ENCODE results near the gene MLPH. TPM values are rescaled to one million over a fixed set of nuclear protein-coding genes. Genes with fewer than 3 reads are reported as not detected.

MLPH gene
- total and polyA plus RNA-seq, 10 donors: 0.09 to 1.4 (median 0.35) TPM; not detected in 3

GRCh38 chr2:237563816-237564215 is 76.8 kb downstream of the MLPH start:
- H3K4me1 ChIP-seq: no peaks in the 10 kb centered on the region
- peak; percentile 61 for DNase-seq
- no peak overlapping the region for H3K4me3 ChIP-seq
- no peak for TF ChIP-seq POLR2A (IDR thresholded peaks at IDR 0.05)
- H3K36me3 ChIP-seq: no peaks in the 10 kb centered on the region
- peaks cover 0 to 62% (median 16%) of the 10 kb centered on the region in 7 donors for H3K27me3 ChIP-seq (replicated peaks in 1 of 7)
- no peaks in the 10 kb centered on the region for H3K9me3 ChIP-seq
- H3K27ac ChIP-seq: no peak overlapping the region
- 28 to 38% (median 36%) methylated on average over 13 to 14 of the region's 14 CpGs for WGBS, 5 donors
- intact Hi-C loops (cut with DNase I; ENCODE audit: low total_unique reads): no loop called here

DNA sequence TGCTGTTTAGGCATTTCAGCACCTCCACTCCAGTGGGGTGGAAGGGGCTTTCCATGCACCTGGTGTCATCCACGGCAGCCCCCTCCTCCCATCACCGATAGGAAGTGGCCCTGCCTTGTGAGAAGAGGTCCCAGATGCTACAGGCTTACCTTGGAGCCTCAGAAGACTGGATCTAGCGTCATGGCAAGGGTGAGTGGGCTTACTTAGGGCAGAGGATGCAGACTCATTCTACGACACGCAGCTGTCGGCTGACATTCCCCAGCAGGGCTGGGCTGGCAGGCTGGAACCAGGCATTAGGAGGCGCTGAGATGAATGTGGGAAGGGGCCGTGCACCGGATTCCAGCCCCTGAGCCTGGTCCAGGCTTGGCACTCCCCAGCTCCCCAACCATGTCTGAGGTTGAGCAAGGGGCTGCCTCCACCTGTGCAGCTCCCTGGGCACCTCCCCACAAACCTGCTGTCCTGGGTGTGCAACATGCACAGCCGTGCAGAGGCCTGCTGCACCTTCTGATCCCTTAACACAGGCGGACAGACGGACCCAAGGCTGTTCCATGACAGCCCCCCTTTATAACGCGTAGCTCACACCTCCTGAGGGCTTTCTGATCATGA is 77.6 kb downstream of the MLPH start:
- TF ChIP-seq, protein P1, sequence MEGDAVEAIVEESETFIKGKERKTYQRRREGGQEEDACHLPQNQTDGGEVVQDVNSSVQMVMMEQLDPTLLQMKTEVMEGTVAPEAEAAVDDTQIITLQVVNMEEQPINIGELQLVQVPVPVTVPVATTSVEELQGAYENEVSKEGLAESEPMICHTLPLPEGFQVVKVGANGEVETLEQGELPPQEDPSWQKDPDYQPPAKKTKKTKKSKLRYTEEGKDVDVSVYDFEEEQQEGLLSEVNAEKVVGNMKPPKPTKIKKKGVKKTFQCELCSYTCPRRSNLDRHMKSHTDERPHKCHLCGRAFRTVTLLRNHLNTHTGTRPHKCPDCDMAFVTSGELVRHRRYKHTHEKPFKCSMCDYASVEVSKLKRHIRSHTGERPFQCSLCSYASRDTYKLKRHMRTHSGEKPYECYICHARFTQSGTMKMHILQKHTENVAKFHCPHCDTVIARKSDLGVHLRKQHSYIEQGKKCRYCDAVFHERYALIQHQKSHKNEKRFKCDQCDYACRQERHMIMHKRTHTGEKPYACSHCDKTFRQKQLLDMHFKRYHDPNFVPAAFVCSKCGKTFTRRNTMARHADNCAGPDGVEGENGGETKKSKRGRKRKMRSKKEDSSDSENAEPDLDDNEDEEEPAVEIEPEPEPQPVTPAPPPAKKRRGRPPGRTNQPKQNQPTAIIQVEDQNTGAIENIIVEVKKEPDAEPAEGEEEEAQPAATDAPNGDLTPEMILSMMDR (IDR thresholded peaks at IDR 0.05 in 8 of 11, conservative IDR thresholded peaks at IDR 0.05 in 3 of 11): no peak
- no peak for TF ChIP-seq POLR2AphosphoS5 (IDR thresholded peaks at IDR 0.05)
- intact Hi-C loops (cut with DNase I; ENCODE audit: low total_unique reads): no loop called here
- no peaks in the 10 kb centered on the region for H3K4me1 ChIP-seq
- no peaks in the 10 kb centered on the region for H3K36me3 ChIP-seq
- no peaks in the 10 kb centered on the region for H3K9me3 ChIP-seq
- peaks cover 0 to 57% (median 16%) of the 10 kb centered on the region in 7 donors for H3K27me3 ChIP-seq (replicated peaks in 1 of 7)
- whole genome bisulfite sequencing, 5 donors: 79 to 88% (median 85%) methylated on average over 11 to 14 of the region's 14 CpGs
- H3K27ac ChIP-seq: no peak overlapping the region
- DNase-seq: peak; percentile 43
- H3K4me3 ChIP-seq: no peak overlapping the region

DNA sequence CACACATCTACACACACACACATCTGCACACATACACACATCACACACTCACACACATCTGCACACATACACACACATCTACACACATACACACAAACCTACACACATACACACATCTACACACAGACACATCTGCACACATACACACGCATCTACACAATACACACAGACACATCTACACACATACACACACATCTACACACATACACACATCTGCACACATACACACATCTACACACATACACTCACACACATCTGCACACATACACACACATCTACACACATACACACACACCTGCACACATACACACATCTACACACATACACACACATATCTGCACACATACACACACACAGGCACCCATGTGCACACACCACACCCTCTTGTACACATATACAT is 78.9 kb downstream of the MLPH start:
- 91 to 97% (median 92%) methylated on average over 1 of the region's 1 CpG for WGBS, 5 donors
- Histone ChIP-seq H3K27ac (no peak overlapping the region), H3K9me3 (no peaks in the 10 kb centered on the region), H3K36me3 (no peaks in the 10 kb centered on the region), H3K4me3 (no peak overlapping the region), H3K4me1 (no peaks in the 10 kb centered on the region), H3K27me3 (replicated peaks in 1 of 7) (peaks cover 0 to 51% (median 16%) of the 10 kb centered on the region in 7 donors)
- DNase-seq: no peak
- intact Hi-C loops (cut with DNase I; ENCODE audit: low total_unique reads): no loop called here
- TF ChIP-seq, protein P1 (IDR thresholded peaks at IDR 0.05 in 8 of 11, conservative IDR thresholded peaks at IDR 0.05 in 3 of 11): no peak
- TF ChIP-seq POLR2A (IDR thresholded peaks at IDR 0.05): no peak
- no peak for TF ChIP-seq POLR2AphosphoS5 (IDR thresholded peaks at IDR 0.05)

DNA sequence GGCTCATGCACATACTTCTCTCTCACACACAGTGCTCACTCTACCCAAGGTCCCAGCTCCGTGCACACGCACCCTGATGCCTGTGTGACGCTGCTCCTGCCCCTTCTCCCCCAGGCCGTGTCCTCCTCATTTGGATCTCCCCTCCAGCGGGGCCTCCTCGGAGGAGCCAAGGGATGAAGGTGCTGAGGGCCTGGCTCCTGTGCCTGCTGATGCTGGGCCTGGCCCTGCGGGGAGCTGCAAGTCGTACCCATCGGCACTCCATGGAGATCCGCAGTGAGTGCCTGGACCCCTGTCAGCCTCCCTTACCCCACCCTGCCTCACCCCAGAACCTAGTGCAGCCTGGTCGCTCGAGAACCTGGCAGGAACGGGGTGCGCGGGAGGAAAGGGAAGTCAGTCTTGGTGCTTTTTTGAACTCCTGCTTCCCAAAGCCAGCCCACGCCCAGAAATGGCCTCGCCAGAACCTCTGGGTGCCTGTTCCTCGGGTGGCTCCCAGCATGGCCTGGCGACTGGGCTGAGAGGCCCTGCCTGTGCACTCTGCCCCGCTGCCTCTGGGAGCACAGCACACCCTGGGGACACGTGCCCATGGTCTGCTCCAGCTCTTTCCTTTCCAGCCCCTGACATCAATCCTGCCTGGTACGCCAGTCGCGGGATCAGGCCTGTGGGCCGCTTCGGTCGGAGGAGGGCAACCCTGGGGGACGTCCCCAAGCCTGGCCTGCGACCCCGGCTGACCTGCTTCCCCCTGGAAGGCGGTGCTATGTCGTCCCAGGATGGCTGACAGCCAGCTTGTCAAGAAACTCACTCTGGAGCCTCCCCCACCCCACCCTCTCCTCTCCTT is 79.6 kb downstream of the MLPH start, which contains the start of gene PRLH:
Gene PRLH, plus strand, starts transcription at position 174 of the 835 bp plus-strand sequence. Its CDS starts 0 bp downstream, at position 174.
- Histone ChIP-seq H3K9me3 (no peaks in the 10 kb centered on the region), H3K4me1 (peaks cover 0 to under 1% (median 0%) of the 10 kb centered on the region in 6 donors), H3K27ac (no peak within 1 kb of the TSS), H3K4me3 (no peak within 1 kb of the TSS), H3K27me3 (replicated peaks in 1 of 7) (peaks cover 0 to 51% (median 16%) of the 10 kb centered on the region in 7 donors), H3K36me3 (no peaks in the 10 kb centered on the region)
- peak; percentile 69 for DNase-seq
- WGBS, 5 donors: 77 to 81% (median 78%) methylated on average over 29 to 32 of the region's 32 CpGs
- intact Hi-C loops (cut with DNase I; ENCODE audit: low total_unique reads): no loop called here
- TF ChIP-seq, protein P1 (IDR thresholded peaks at IDR 0.05 in 8 of 11, conservative IDR thresholded peaks at IDR 0.05 in 3 of 11): no peak
- TF ChIP-seq POLR2AphosphoS5 (IDR thresholded peaks at IDR 0.05): no peak
- no peak for TF ChIP-seq POLR2A (IDR thresholded peaks at IDR 0.05)
